Gastrocnemius medialis (tissue), 4 donors: Measurements from ENCODE around the gene HAGHL. TPM values are rescaled to one million over a fixed set of nuclear protein-coding genes. Genes with fewer than 3 reads are reported as not detected.

Experiments used
- ATAC-seq, 2 donors: fragments of 150-250 bp; one replicate each; pipeline ENCODE4 v1.9.1; 2016
- DNase-seq, 2 donors: peaks; one replicate each; pipeline ENCODE4 v3.0.0-alpha.2; 2019
- H3K27ac ChIP-seq, 4 donors: fragments of 200-600 bp; sonication (generic); 1 replicate in 1 of 4; 2 replicates in 3 of 4; pipeline ENCODE4 v1.5.1; 2016 to 2018; ENCODE audit warnings: mild to moderate bottlenecking in 2 of 4, moderate library complexity in 1 of 4
- H3K27me3 ChIP-seq, 3 donors: fragments of 200-600 bp; sonication (generic) in 2 of 3; 1 replicate in 1 of 3; 2 replicates in 2 of 3; pipeline versions ENCODE4 v1.5.1 to v1.6.0; 2016 to 2019; ENCODE audit warnings: mild to moderate bottlenecking in 1 of 3, moderate library complexity in 1 of 3
- H3K36me3 ChIP-seq, 2 donors: fragments of 200-600 bp; sonication (generic) in 1 of 2; one replicate each; pipeline ENCODE4 v1.5.1; 2017 to 2018
- H3K4me1 ChIP-seq, 2 donors: fragments of 200-600 bp; sonication (generic) in 1 of 2; one replicate each; pipeline ENCODE4 v1.5.1; 2016 to 2017; ENCODE audit warnings: mild to moderate bottlenecking in 2 of 2
- H3K4me3 ChIP-seq, 4 donors: fragments of 200-600 bp; sonication (generic) in 3 of 4; 1 replicate in 1 of 4; 2 replicates in 3 of 4; pipeline ENCODE4 v1.5.1; 2016 to 2019; ENCODE audit warnings: mild to moderate bottlenecking in 2 of 4
- H3K9me3 ChIP-seq, 3 donors: fragments of 200-600 bp; sonication (generic) in 2 of 3; 1 replicate in 1 of 3; 2 replicates in 2 of 3; pipeline ENCODE4 v1.5.1; 2016 to 2019
- POLR2A ChIP-seq, 2 donors: fragments of 450-650 bp; IDR thresholded peaks; one replicate each; pipeline ENCODE4 v1.6.1; 2017; ENCODE audit warnings: antibody characterized with exemption in 2 of 2, mild to moderate bottlenecking in 2 of 2, moderate library complexity in 2 of 2
- in situ Hi-C, 4 donors: fragments of 200-750 bp; cut with MboI; loops; one replicate each; pipeline versions ENCODE4 v1.15.0 to v1.8.0; 2017; ENCODE audit warnings: low sequenced_read_pairs in 4 of 4
- intact Hi-C: fragments of 100-400 bp; cut with DNase I; formaldehyde crosslinking; loops from one replicate; pipeline ENCODE4 v1.15.1; 2023; ENCODE audit warnings: low total_unique reads
- total RNA-seq, 4 donors: library from RNA; depleted of rRNA; stranded (reverse); fragments of >200 nt; gene quantifications; one replicate each; pipeline versions ENCODE4 v1.1.0 to v1.2.3, GENCODE V29; 2016
- TF ChIP-seq, protein P1 (sequence below), 5 experiments: fragments of 450-650 bp in 3 of 5; fragments of 200-600 bp in 2 of 5; sonication (generic) in 2 of 5; IDR thresholded peaks in 4 of 5; conservative IDR thresholded peaks in 1 of 5; 1 replicate in 4 of 5; 2 replicates in 1 of 5; pipeline ENCODE4 v1.5.1; 2016 to 2019; ENCODE audit warnings: antibody characterized with exemption in 5 of 5, mild to moderate bottlenecking in 3 of 5, moderate library complexity in 3 of 5

Gene HAGHL
- total RNA-seq, 4 donors from 2014 or later, result 0.27 to 0.42 TPM; not detected in 2

DNA sequence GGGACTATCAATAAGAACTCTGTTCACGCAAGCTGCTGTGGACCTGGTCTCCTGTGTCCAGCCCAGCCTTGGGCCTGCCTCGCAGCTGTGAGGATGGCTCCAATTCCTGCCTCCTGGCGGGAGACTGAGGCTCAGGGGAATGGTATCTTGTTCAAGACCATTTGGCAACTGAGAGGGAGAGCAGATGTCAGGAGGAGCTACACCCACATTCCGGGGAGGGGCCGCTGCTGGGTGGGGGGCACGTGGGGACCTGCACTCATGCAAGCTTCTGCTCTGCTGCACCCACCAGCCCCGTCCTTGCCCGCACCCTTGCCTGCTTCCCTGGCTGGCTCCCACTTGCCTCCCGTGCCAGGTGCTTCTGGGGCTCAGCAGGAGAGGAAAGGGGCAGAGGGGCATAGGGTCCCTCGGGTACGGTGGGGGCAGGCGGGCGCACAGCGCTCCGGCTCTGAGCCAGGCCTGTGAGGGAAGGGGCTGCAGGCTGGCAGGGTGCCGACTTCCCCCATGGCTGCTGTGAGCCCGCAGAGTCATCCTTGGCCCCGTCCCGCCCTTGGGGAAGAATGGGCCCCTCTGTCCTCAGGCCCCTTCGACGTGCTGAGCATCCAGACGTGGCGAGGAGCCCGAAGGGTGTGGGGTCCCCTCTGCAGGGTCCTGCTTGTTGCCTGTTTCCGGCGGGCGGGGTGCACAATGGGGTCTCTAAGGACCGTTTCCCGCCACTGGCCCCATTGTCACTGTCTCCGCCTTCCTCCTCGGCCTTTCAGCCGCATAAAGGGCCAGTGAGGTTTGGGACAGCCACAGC, 9.3 kb upstream of the HAGHL start:
- no peak for ATAC-seq
- intact Hi-C loops, result no loop called here
- Histone ChIP-seq H3K36me3 (no peaks in the 10 kb centered on the region), H3K27me3 (no peaks in the 10 kb centered on the region), H3K9me3 (no peaks in the 10 kb centered on the region), H3K4me1 (peaks cover 24 to 39% of the 10 kb centered on the region in 2 donors), H3K27ac (no peak overlapping the region), H3K4me3 (no peak overlapping the region)
- in situ Hi-C loops, result no loop called here
- DNase-seq, result no peak
- TF ChIP-seq POLR2A (IDR thresholded peaks at IDR 0.05), result no peak
- TF ChIP-seq, protein P1, sequence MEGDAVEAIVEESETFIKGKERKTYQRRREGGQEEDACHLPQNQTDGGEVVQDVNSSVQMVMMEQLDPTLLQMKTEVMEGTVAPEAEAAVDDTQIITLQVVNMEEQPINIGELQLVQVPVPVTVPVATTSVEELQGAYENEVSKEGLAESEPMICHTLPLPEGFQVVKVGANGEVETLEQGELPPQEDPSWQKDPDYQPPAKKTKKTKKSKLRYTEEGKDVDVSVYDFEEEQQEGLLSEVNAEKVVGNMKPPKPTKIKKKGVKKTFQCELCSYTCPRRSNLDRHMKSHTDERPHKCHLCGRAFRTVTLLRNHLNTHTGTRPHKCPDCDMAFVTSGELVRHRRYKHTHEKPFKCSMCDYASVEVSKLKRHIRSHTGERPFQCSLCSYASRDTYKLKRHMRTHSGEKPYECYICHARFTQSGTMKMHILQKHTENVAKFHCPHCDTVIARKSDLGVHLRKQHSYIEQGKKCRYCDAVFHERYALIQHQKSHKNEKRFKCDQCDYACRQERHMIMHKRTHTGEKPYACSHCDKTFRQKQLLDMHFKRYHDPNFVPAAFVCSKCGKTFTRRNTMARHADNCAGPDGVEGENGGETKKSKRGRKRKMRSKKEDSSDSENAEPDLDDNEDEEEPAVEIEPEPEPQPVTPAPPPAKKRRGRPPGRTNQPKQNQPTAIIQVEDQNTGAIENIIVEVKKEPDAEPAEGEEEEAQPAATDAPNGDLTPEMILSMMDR (IDR thresholded peaks at IDR 0.05 in 4 of 5, conservative IDR thresholded peaks at IDR 0.05 in 1 of 5), result no peak

GRCh38 chr16:718389-718788, 8.5 kb upstream of the HAGHL start:
- no peak for ATAC-seq
- in situ Hi-C loops, result no loop called here
- intact Hi-C loops, result no loop called here
- TF ChIP-seq, protein P1 (IDR thresholded peaks at IDR 0.05 in 4 of 5, conservative IDR thresholded peaks at IDR 0.05 in 1 of 5), result no peak
- no peak for TF ChIP-seq POLR2A (IDR thresholded peaks at IDR 0.05)
- Histone ChIP-seq H3K27ac (no peak overlapping the region), H3K36me3 (no peaks in the 10 kb centered on the region), H3K4me1 (peaks cover 24 to 39% of the 10 kb centered on the region in 2 donors), H3K27me3 (no peaks in the 10 kb centered on the region), H3K9me3 (no peaks in the 10 kb centered on the region), H3K4me3 (no peak overlapping the region)
- no peak for DNase-seq

DNA sequence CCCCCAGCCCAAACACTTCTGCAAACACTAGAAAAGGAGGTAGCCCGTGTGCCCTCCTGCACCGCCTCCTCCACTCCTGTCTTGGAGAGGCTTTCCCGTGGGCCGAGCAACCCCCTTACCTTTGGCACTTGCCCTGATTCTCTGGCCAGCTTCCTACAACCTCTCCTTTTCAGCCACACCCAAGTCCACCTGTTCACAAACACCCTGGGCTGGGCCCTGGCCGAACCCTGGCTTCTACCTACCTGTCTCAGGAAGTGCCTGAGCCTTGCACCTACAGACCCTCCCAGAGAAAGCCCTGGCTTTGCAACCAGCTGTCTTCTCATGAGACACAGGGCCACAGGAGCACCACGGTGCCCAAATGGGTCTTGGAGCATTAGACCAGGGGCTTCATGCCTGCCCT, 8.0 kb upstream of the HAGHL start:
- in situ Hi-C loops (no loop called here), intact Hi-C loops (no loop called here)
- Histone ChIP-seq H3K27ac (no peak overlapping the region), H3K4me3 (no peak overlapping the region), H3K36me3 (no peaks in the 10 kb centered on the region), H3K4me1 (peaks cover 24 to 39% of the 10 kb centered on the region in 2 donors), H3K9me3 (no peaks in the 10 kb centered on the region), H3K27me3 (no peaks in the 10 kb centered on the region)
- no peak for ATAC-seq
- DNase-seq, result no peak
- TF ChIP-seq, protein P1 (IDR thresholded peaks at IDR 0.05 in 4 of 5, conservative IDR thresholded peaks at IDR 0.05 in 1 of 5), result no peak
- no peak for TF ChIP-seq POLR2A (IDR thresholded peaks at IDR 0.05)

GRCh38 chr16:719815-720446, 7.0 kb upstream of the HAGHL start:
- H3K4me1 ChIP-seq, result peaks cover 21 to 35% of the 10 kb centered on the region in 2 donors
- H3K36me3 ChIP-seq, result no peaks in the 10 kb centered on the region
- H3K27ac ChIP-seq, result peak overlapping the region; percentile 86 to 95 (median 90)
- peak overlapping the region; percentile 76 to 99 (median 83) for H3K4me3 ChIP-seq
- TF ChIP-seq POLR2A (IDR thresholded peaks at IDR 0.05), result no peak
- TF ChIP-seq, protein P1 (IDR thresholded peaks at IDR 0.05 in 4 of 5, conservative IDR thresholded peaks at IDR 0.05 in 1 of 5), result no peak
- in situ Hi-C loops, result no loop called here
- H3K27me3 ChIP-seq, result peaks cover 0 to 1% (median 0%) of the 10 kb centered on the region in 3 donors
- DNase-seq, result no peak
- no peaks in the 10 kb centered on the region for H3K9me3 ChIP-seq
- no peak for ATAC-seq
- intact Hi-C loops, result loop anchor here (2.0 kb wide), 1 partner anchor 69 kb away; the partner anchor contains the start of genes CHTF18 and RPUSD1
